Activated CD4-positive, alpha-beta memory T cell treated with anti-CD3 and anti-CD28 coated beads for 36 hours (primary cell): Measurements from ENCODE around the gene BTBD9. TPM values are rescaled to one million over a fixed set of nuclear protein-coding genes. Genes with fewer than 3 reads are reported as not detected.

ENCODE experiments used
- CTCF ChIA-PET: fragments of 350-600 bp; sonication (Branson Sonifier 250); formaldehyde crosslinking; loops from one replicate; lab custom pipeline; 2021; ENCODE audit warnings: antibody characterized with exemption, inconsistent platforms; lab: Charles Lee
- POLR2A ChIA-PET: fragments of 350-600 bp; sonication (Branson Sonifier 250); formaldehyde crosslinking; loops from one replicate; lab custom pipeline; 2021; ENCODE audit warnings: antibody characterized with exemption; lab: Charles Lee
- DNase-seq: peaks from one replicate; pipeline ENCODE4 v3.0.0-alpha.2; 2020
- H3K27ac Mint-ChIP-seq: one replicate; pipeline ENCODE4 v1.8.0; 2021; ENCODE audit warnings: mixed read lengths
- H3K27me3 Mint-ChIP-seq: one replicate; pipeline ENCODE4 v1.8.0; 2021; ENCODE audit warnings: mixed read lengths
- H3K36me3 Mint-ChIP-seq: one replicate; pipeline ENCODE4 v1.8.0; 2021; ENCODE audit warnings: mixed read lengths
- H3K4me1 Mint-ChIP-seq: one replicate; pipeline ENCODE4 v1.8.0; 2021; ENCODE audit warnings: low read depth, mixed read lengths
- H3K4me3 Mint-ChIP-seq: one replicate; pipeline ENCODE4 v1.8.0; 2021; ENCODE audit warnings: mild to moderate bottlenecking, mixed read lengths
- H3K9me3 Mint-ChIP-seq: one replicate; pipeline ENCODE4 v1.8.0; 2021; ENCODE audit warnings: mixed read lengths
- intact Hi-C: fragments of 100-400 bp; cut with micrococcal nuclease; formaldehyde crosslinking; loops from one replicate; pipeline ENCODE4 v1.15.1; 2023
- total RNA-seq, 2 experiments: library from RNA; stranded (reverse); gene quantifications; one replicate each; pipeline ENCODE4 v1.2.3, GENCODE V29; 2021

Gene BTBD9
- total RNA-seq, 2 experiments from 2014 or later: 14.4 to 14.6 TPM

DNA sequence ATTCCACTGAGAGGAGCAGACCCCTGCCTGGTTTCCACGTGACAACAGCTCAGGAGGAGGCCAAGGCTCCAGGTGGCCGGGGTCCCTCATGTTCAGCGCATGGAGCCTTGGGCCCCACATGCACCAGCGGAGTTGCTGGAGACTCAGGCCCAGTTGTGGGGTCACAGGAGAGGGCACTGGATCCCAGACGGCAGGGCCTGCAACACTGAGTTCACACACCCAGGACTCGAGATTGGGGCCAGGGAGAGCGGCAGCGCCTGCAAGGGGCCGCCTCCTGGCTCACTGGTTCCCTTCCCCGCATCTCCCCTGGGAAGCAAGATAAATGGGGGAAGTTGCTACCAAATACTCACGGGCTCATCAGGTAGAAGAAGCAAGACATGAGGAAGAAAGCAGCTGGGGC, 472.1 kb downstream of the BTBD9 start:
- ChIA-PET POLR2A (no interaction called here), CTCF (no interaction called here)
- intact Hi-C loops: no loop called here
- Mint-ChIP-seq H3K27ac (no peak overlapping the region), H3K36me3 (no peaks in the 10 kb centered on the region), H3K4me3 (no peak overlapping the region), H3K27me3 (no peaks in the 10 kb centered on the region), H3K4me1 (no peaks in the 10 kb centered on the region), H3K9me3 (no peaks in the 10 kb centered on the region)
- no peak for DNase-seq

DNA sequence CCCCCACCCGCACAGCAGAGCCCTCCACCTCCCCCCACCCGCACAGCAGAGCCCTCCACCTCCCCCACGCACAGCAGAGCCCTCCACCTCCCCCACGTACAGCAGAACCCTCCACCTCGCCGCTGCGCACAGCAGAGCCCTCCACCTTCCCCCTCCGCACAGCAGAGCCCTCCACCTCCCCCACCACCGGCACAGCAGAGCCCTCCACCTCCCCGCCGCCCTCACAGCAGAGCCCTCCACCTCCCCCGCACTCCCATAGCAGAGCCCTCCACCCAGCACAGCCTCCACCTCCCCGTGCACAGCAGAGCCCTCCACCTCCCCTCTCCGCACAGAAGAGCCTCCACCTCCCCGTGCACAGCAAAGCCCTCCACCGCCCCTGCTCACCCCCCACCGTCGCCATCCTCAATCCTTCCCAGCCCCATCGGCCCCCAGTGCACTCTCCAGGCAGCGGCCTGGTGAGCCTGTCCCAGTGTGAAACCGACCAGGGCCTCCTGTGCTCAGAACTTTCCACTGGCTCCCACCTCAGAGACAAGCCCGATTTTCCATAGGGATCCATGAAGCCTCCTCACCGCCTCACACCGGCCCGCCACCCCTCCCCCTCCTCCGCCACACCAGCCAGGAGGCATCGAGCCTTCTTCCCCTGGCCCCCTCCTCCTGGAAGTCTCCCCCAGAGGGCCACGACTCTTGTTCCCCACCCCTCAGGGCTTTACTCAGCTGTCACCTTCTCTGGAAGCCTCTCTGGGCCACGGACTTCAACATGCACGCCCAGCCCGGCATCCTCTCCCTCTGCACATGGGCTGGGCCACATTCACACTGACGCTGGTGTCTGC, 473.1 kb downstream of the BTBD9 start:
- ChIA-PET POLR2A (no interaction called here), CTCF (no interaction called here)
- no peak overlapping the region for H3K27ac Mint-ChIP-seq
- intact Hi-C loops: no loop called here
- no peaks in the 10 kb centered on the region for H3K27me3 Mint-ChIP-seq
- DNase-seq: no peak
- H3K9me3 Mint-ChIP-seq: no peaks in the 10 kb centered on the region
- H3K36me3 Mint-ChIP-seq: no peaks in the 10 kb centered on the region
- no peaks in the 10 kb centered on the region for H3K4me1 Mint-ChIP-seq
- H3K4me3 Mint-ChIP-seq: no peak overlapping the region

DNA sequence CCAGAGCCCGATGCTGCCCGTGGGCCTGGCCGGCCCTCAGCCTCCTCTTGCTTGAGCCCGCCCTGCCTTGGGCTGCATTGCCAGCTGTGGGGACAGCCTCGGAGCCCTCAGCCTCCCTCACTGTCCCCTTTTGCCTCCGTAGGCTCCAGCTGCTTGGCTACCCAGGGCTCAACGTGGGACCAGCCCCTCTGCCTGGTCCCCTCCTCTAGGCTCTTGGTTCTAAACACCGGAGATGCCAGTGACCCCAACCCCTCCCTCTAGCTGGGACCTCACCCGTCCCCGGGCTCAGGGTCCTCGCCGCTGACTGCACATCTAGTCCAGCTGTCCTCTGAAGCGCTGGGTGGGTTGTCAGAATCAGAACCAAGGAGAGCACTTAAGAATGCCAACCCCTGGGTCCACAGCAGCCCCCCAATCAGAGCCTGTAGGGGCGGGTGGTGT, 475.0 kb downstream of the BTBD9 start:
- intact Hi-C loops: no loop called here
- no peak overlapping the region for H3K27ac Mint-ChIP-seq
- ChIA-PET CTCF (no interaction called here), POLR2A (no interaction called here)
- H3K4me1 Mint-ChIP-seq: no peaks in the 10 kb centered on the region
- H3K4me3 Mint-ChIP-seq: no peak overlapping the region
- no peaks in the 10 kb centered on the region for H3K9me3 Mint-ChIP-seq
- no peaks in the 10 kb centered on the region for H3K27me3 Mint-ChIP-seq
- peaks cover 6% of the 10 kb centered on the region for H3K36me3 Mint-ChIP-seq
- no peak for DNase-seq

DNA sequence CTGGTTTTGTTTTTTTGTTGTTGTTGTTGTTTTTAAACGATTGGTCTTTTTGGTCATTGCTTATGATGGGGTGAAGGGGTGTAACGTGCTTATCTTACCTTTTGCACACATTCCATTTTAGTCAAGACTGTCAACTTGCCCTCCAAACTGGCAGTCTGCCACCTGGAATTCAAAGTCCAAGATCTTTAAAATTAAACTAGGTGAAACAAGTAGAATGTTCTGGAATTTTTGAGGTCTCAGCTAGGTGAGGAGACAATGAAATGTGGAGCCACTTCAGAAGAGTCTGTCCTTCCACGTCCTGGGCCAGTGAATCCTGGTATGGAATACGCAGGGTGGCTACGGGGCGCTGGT, 475.6 kb downstream of the BTBD9 start:
- H3K36me3 Mint-ChIP-seq: peaks cover 6% of the 10 kb centered on the region
- H3K27me3 Mint-ChIP-seq: no peaks in the 10 kb centered on the region
- no peak for DNase-seq
- POLR2A ChIA-PET: no interaction called here
- H3K4me3 Mint-ChIP-seq: no peak overlapping the region
- intact Hi-C loops: no loop called here
- no peak overlapping the region for H3K27ac Mint-ChIP-seq
- CTCF ChIA-PET: no interaction called here
- no peaks in the 10 kb centered on the region for H3K9me3 Mint-ChIP-seq
- no peaks in the 10 kb centered on the region for H3K4me1 Mint-ChIP-seq

DNA sequence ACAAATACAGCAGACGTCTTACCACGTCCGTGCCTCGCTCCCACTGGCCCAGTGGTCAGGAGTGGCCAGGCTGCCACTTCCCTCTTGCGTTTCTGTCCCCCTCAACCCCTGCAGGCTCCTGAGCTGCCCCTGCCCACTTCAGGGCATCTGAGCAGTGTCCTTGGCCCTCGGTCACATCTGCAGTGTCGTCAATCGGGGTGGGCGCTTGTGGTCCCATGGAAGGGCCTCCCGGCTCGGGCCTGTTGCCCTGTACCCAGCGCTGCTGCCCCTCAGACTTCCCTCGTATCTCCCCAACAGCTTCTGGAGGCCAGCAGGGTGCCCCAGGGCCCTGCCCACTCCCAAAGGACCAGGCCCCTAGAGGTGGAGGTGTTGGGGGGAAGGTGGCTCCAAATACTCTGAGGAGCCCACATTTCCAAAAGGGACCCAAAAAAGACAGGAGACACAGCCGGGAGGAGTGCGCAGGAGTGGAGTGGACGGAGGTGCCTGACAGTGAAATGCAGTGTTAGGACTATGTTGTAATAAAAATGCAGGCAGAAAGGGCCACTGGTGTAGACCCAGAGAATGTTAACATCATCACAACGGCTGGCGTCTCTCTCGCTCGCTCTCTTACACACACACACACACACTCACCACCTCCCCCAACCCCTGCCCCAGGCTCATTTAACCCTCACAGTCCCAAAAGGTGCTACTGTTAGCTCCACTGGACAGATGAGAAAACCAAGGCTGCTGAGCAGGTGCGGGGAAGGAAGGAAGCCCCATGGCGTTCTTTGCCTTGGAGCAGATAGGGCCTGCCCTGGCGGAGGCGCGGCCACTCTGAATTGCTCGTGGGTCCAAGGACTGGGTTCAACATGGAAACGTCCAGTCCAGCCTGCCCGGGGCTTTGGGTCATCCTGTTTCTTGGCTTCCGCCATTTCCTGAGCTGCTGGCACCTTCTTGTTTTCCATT, 476.3 kb downstream of the BTBD9 start:
- ChIA-PET CTCF (no interaction called here), POLR2A (no interaction called here)
- Mint-ChIP-seq H3K36me3 (peaks cover 6% of the 10 kb centered on the region), H3K27me3 (no peaks in the 10 kb centered on the region), H3K4me1 (no peaks in the 10 kb centered on the region), H3K9me3 (no peaks in the 10 kb centered on the region), H3K4me3 (no peak overlapping the region), H3K27ac (no peak overlapping the region)
- intact Hi-C loops: no loop called here
- DNase-seq: no peak

DNA sequence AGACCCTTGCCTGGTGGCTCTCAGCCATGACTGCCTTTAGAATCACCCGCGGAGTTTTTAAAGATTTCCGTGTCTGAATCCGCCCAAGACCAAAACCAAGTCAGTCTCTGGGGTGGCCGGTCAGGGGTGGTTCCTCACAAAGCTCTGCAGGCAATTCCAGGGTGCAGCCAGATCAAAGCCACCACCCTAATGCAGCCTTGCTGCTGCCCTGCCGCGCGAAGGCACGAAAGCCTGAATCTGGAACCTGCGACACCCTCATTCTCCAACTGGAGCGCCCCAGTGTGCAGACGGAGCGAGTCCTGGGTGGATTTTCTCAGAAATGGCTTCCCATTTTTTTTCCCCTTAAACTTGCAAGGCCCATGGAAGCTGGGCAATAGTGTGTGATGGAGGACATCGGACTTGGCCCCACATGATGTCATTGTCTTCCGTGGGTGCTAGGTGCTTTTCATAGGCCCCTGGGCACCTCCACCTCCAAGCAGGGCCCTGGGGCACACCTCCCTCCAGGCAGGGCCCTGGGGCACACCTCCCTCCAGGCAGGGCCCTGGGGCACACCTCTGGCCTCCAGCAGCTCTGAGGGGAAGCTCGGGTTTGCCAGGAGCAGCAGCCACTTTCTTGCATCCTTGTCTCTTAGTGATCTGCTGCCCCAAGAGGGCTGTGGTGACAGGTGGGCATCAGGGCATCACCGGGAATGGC, 477.1 kb downstream of the BTBD9 start:
- peaks cover 6% of the 10 kb centered on the region for H3K36me3 Mint-ChIP-seq
- no peaks in the 10 kb centered on the region for H3K9me3 Mint-ChIP-seq
- H3K4me3 Mint-ChIP-seq: no peak overlapping the region
- POLR2A ChIA-PET: no interaction called here
- H3K27ac Mint-ChIP-seq: no peak overlapping the region
- CTCF ChIA-PET: no interaction called here
- DNase-seq: no peak
- no peaks in the 10 kb centered on the region for H3K4me1 Mint-ChIP-seq
- intact Hi-C loops: no loop called here
- H3K27me3 Mint-ChIP-seq: no peaks in the 10 kb centered on the region

DNA sequence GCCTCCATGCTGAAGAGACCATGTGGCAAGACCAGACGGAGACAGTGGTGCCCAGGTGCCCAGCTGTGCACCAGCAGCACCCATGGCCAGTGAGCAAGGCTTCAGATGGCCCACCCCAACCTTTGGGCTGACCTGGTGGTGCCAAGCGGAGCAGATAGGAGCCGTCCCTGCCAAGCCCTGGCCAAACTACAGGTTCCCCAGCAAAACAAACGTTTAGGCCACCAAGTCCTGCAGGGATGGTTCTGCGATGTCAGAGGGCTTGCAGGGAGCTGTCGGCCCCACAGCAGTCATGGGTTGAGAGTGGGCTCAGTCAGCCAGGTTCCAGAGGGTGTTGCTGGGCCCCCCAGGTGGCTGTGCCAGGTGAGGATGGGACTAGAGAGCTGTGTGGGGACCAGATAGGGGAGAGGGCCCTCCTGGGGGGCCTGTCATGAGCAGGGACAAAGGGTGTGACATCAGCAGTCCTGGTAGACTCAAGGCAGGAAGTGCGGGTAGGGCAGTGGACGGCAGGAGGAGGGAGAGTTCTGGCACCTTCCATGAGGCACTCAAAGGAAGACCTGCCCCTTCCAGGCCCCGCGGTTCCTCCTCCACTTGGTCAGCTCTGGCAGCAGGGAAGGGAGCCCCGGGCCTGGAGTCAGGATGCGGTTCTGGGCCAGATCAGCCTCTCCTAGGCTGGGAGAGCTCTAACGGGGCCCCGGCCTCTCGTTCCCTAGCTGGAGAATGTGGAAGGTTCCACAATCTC, 477.8 kb downstream of the BTBD9 start:
- no peaks in the 10 kb centered on the region for H3K9me3 Mint-ChIP-seq
- peaks cover 6% of the 10 kb centered on the region for H3K36me3 Mint-ChIP-seq
- H3K27ac Mint-ChIP-seq: no peak overlapping the region
- H3K27me3 Mint-ChIP-seq: no peaks in the 10 kb centered on the region
- no peak for DNase-seq
- ChIA-PET CTCF (no interaction called here), POLR2A (no interaction called here)
- no peak overlapping the region for H3K4me3 Mint-ChIP-seq
- intact Hi-C loops: no loop called here
- no peaks in the 10 kb centered on the region for H3K4me1 Mint-ChIP-seq

DNA sequence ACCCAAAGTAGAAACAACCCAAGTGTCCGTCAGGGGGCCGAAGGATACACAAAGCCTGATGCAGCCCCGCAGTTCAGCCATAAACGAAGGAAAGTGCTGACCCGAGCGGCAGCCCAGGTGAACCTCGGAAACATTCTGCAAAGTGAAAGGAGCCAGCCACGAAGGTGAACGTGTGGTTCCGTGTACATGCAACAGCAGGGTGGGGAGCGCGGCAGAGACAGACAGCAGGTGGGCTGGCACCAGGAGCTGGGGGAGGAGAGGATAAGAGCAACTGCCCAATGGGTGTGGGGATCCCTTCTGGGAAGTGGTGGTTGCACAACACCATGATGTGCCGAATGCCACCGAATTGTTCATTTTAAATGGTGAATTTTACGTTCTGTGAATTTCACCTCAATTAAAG, 478.4 kb downstream of the BTBD9 start:
- Mint-ChIP-seq H3K27me3 (no peaks in the 10 kb centered on the region), H3K27ac (no peak overlapping the region), H3K4me3 (no peak overlapping the region), H3K4me1 (no peaks in the 10 kb centered on the region), H3K36me3 (peaks cover 6% of the 10 kb centered on the region), H3K9me3 (no peaks in the 10 kb centered on the region)
- intact Hi-C loops: no loop called here
- DNase-seq: no peak
- ChIA-PET POLR2A (no interaction called here), CTCF (no interaction called here)

DNA sequence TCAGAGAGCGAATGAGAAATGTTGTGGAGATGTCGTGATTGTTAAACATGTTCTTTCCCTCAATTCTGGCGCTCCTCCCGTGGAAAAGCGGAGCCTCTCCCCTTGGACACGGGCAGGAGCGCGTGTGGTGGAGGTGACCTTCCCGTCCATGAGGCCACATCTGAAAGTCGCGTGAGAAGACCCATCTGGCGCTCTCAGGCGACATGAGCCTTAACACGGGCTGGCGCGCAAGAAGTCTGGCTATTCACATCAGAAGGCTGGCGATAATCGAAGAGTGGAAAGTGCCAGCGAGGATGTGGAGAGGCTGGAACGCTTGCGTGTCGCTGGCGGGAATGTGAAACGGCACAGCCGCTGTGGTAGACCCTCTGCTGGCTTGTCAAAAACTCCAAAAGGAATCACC, 478.9 kb downstream of the BTBD9 start:
- H3K9me3 Mint-ChIP-seq: no peaks in the 10 kb centered on the region
- H3K27ac Mint-ChIP-seq: no peak overlapping the region
- no peaks in the 10 kb centered on the region for H3K4me1 Mint-ChIP-seq
- no peak for DNase-seq
- ChIA-PET CTCF (no interaction called here), POLR2A (no interaction called here)
- no peak overlapping the region for H3K4me3 Mint-ChIP-seq
- peaks cover 6% of the 10 kb centered on the region for H3K36me3 Mint-ChIP-seq
- no peaks in the 10 kb centered on the region for H3K27me3 Mint-ChIP-seq
- intact Hi-C loops: no loop called here

DNA sequence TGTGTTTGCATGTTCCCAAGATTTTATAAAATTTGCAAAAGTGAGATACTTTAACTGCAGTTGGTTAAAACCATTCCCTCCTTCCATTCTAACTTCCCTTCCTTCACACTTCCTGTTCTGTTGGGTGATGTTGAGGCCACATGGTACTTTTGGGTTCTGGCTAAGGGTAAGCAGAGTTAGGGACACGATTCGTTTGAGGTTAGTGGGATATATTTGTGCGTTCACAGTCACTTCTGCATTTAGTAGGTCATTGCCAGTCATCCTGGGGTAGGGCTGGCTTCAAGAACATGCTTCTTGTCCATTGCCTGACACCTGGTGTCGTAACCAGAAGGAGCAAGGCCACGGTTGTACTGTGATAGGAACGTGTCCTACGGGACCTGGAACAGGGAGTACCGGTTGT, 480.1 kb downstream of the BTBD9 start:
- DNase-seq: no peak
- intact Hi-C loops: no loop called here
- Mint-ChIP-seq H3K27me3 (no peaks in the 10 kb centered on the region), H3K4me1 (no peaks in the 10 kb centered on the region), H3K4me3 (no peak overlapping the region), H3K36me3 (peaks cover 6% of the 10 kb centered on the region), H3K9me3 (no peaks in the 10 kb centered on the region), H3K27ac (no peak overlapping the region)
- CTCF ChIA-PET: no interaction called here
- POLR2A ChIA-PET: no interaction called here

DNA sequence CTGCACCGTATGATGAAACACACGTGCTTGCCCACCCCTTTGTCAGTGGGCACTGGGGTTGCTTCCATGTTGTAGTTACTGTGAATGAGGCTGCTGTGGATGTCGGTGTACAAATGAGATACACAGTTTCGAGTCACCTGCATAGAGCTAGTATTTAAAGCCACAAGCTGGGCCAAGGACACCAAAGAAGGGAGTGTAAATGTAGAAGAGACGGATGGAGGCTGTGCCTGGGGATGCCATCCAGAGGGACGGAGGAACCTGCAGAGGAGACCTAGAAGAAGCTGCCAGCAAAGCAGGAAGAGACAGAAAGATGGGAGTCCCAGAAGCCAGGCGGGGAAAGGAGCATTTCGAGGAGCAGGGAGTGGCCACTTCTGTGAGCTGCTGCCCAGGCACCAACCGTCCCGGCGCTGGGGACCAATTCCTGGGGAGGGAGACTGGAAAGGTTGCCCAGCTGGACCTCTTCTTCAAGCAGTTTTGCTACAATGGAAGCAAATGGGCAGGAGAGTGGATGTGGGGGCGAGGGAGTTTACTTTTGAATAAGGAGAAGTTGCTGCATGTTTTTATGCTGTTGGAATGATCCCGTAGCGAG, 480.9 kb downstream of the BTBD9 start:
- Mint-ChIP-seq H3K36me3 (peaks cover 6% of the 10 kb centered on the region), H3K4me3 (no peak overlapping the region), H3K9me3 (no peaks in the 10 kb centered on the region), H3K27ac (no peak overlapping the region), H3K27me3 (no peaks in the 10 kb centered on the region), H3K4me1 (no peaks in the 10 kb centered on the region)
- ChIA-PET CTCF (no interaction called here), POLR2A (no interaction called here)
- no peak for DNase-seq
- intact Hi-C loops: no loop called here
